Uterus (tissue), 4 donors: Measurements from ENCODE around the gene TRIL. TPM values are rescaled to one million over a fixed set of nuclear protein-coding genes. Genes with fewer than 3 reads are reported as not detected.

ENCODE experiments used
- DNase-seq, 2 donors: peaks; one replicate each; pipeline ENCODE4 v3.0.0-alpha.2; 2019 to 2020
- H3K27ac ChIP-seq, 2 donors: fragments of 200-600 bp; sonication (generic); 1 replicate in 1 of 2; 2 replicates in 1 of 2; pipeline ENCODE4 v1.5.1; 2016 to 2018
- H3K27me3 ChIP-seq, 2 donors: fragments of 200-600 bp; sonication (generic); one replicate each; pipeline ENCODE4 v1.5.1; 2018 to 2019; ENCODE audit warnings: control low read depth in 1 of 2
- H3K36me3 ChIP-seq, 2 donors: fragments of 200-600 bp; sonication (generic); one replicate each; pipeline ENCODE4 v1.5.1; 2019; ENCODE audit warnings: control low read depth in 1 of 2
- H3K4me1 ChIP-seq, 2 donors: fragments of 200-600 bp; sonication (generic); one replicate each; pipeline ENCODE4 v1.5.1; 2018 to 2019; ENCODE audit warnings: control low read depth in 1 of 2
- H3K4me3 ChIP-seq, 2 donors: fragments of 200-600 bp; sonication (generic); 1 replicate in 1 of 2; 2 replicates in 1 of 2; pipeline ENCODE4 v1.5.1; 2018 to 2019; ENCODE audit warnings: mild to moderate bottlenecking in 1 of 2
- H3K9me3 ChIP-seq, 2 donors: fragments of 200-600 bp; sonication (generic); one replicate each; pipeline ENCODE4 v1.5.1; 2019; ENCODE audit warnings: control low read depth in 1 of 2
- POLR2A ChIP-seq, 2 donors: fragments of 450-650 bp; IDR thresholded peaks; one replicate each; pipeline ENCODE4 v1.6.1; 2016; ENCODE audit warnings: antibody characterized with exemption in 2 of 2, mild to moderate bottlenecking in 1 of 2, moderate library complexity in 1 of 2
- intact Hi-C: fragments of 100-400 bp; cut with DNase I; formaldehyde crosslinking; loops from one replicate; pipeline ENCODE4 v1.15.1; 2023; ENCODE audit warnings: low total_unique reads
- total RNA-seq, 4 donors: library from RNA; depleted of rRNA in 3 of 4; stranded (reverse); fragments of >200 nt in 3 of 4; gene quantifications; one replicate each; pipeline versions ENCODE4 v1.1.0 to v1.2.4, GENCODE V29; 2014 to 2023
- TF ChIP-seq, protein P1 (sequence below), 4 experiments: fragments of 200-600 bp in 2 of 4; fragments of 450-650 bp in 2 of 4; sonication (generic) in 2 of 4; IDR thresholded peaks; one replicate each; pipeline ENCODE4 v1.5.1; 2016 to 2019; ENCODE audit warnings: antibody characterized with exemption in 4 of 4, mild to moderate bottlenecking in 2 of 4, moderate library complexity in 1 of 4
- donor health status: DM: yes; HTN: yes; CAD: no.

The TRIL gene
- total RNA-seq, 4 donors from 2014 or later = 6.2 to 23.5 (median 10.1) TPM

DNA sequence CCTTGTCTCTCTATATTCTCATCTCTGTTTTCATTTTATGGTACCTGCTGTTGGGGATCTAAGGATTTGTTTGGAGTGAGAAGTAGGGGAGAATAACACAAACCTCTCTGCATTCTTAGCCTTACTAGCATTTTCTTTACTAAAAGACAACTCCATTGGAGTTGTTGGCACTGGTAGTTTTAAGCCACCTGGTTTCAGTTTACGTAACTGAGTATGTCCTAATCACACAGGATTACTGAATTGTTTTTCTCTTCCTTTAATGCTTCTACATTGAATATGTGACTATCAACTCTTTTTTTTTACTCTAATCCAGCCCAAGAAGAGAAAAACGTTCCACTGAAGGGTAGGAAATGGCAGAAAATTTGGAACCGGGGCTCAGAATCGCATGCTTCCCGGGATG is 30.0 kb upstream of the TRIL start:
- no peak for DNase-seq
- Histone ChIP-seq H3K4me3 (no peak overlapping the region), H3K9me3 (no peaks in the 10 kb centered on the region), H3K27ac (peak overlapping the region in 1 of 2 donors; percentile 66), H3K36me3 (no peaks in the 10 kb centered on the region), H3K27me3 (no peaks in the 10 kb centered on the region), H3K4me1 (peaks cover 5 to 15% of the 10 kb centered on the region in 2 donors)
- intact Hi-C loops = no loop called here
- TF ChIP-seq, protein P1, sequence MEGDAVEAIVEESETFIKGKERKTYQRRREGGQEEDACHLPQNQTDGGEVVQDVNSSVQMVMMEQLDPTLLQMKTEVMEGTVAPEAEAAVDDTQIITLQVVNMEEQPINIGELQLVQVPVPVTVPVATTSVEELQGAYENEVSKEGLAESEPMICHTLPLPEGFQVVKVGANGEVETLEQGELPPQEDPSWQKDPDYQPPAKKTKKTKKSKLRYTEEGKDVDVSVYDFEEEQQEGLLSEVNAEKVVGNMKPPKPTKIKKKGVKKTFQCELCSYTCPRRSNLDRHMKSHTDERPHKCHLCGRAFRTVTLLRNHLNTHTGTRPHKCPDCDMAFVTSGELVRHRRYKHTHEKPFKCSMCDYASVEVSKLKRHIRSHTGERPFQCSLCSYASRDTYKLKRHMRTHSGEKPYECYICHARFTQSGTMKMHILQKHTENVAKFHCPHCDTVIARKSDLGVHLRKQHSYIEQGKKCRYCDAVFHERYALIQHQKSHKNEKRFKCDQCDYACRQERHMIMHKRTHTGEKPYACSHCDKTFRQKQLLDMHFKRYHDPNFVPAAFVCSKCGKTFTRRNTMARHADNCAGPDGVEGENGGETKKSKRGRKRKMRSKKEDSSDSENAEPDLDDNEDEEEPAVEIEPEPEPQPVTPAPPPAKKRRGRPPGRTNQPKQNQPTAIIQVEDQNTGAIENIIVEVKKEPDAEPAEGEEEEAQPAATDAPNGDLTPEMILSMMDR (IDR thresholded peaks at IDR 0.05) = no peak
- no peak for TF ChIP-seq POLR2A (IDR thresholded peaks at IDR 0.05)

DNA sequence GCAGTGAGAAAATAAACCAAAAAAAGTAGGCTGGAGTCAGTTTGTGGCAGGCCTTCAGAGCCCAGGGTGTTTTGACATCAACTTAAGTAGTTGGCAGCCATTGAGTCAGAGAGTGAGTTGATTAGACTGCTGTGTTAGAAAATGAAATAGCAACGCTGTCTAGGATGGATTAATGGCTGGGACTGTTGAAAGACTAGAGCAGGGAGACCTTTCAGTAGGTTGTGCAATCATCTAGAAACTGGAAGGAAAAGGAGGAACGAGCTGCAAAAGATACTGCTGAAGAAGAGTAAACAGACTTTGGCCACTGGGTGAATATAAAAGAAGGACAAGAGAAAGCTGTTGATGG is 28.6 kb upstream of the TRIL start:
- no peaks in the 10 kb centered on the region for H3K27me3 ChIP-seq
- H3K4me1 ChIP-seq = peaks cover 5 to 15% of the 10 kb centered on the region in 2 donors
- H3K4me3 ChIP-seq = no peak overlapping the region
- no peaks in the 10 kb centered on the region for H3K36me3 ChIP-seq
- intact Hi-C loops = no loop called here
- no peaks in the 10 kb centered on the region for H3K9me3 ChIP-seq
- TF ChIP-seq, protein P1 (IDR thresholded peaks at IDR 0.05) = no peak
- TF ChIP-seq POLR2A (IDR thresholded peaks at IDR 0.05) = no peak
- peak overlapping the region; percentile 71 to 79 for H3K27ac ChIP-seq
- DNase-seq = peak; percentile 63 to 64

DNA sequence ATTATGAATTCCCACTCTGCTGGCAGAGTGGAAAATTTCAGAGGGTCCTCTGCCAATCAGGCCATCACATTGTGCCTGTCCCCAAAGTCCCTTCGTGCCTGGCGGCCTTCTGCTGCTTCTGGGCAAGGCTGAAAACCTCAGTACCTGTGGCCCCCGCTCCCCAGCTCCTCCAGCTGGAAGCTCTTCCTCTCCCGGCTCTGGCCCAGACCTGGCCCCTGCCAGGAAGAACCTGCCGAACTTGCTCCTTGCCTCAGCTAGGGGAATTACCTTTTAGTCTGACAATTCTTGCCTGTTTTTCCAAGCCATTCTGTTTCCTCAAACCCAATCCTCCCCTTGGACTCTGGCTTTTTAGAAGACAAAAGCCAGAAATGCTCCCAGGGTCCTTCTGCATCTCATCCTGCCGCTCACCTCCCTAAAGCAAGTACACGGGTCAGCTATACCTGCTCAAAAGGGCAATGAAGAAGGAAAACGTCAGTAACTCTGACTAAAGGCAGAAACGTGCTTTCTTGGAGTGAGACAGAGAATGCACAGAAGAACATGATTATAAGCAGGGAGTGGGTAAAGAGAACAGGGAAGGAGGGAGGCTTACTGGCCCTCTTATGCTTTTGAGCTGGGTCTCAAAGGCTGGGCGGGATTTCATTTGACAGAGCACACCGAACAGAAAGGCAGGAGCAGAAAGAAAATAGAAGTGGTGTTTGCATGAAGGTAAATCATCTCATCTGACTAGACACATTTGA is 28.1 kb upstream of the TRIL start:
- Histone ChIP-seq H3K9me3 (no peaks in the 10 kb centered on the region), H3K4me1 (peaks cover 5 to 15% of the 10 kb centered on the region in 2 donors), H3K27me3 (no peaks in the 10 kb centered on the region), H3K36me3 (no peaks in the 10 kb centered on the region), H3K4me3 (no peak overlapping the region), H3K27ac (peak overlapping the region; percentile 71 to 79)
- no peak for DNase-seq
- no peak for TF ChIP-seq POLR2A (IDR thresholded peaks at IDR 0.05)
- TF ChIP-seq, protein P1 (IDR thresholded peaks at IDR 0.05) = no peak
- intact Hi-C loops = no loop called here

DNA sequence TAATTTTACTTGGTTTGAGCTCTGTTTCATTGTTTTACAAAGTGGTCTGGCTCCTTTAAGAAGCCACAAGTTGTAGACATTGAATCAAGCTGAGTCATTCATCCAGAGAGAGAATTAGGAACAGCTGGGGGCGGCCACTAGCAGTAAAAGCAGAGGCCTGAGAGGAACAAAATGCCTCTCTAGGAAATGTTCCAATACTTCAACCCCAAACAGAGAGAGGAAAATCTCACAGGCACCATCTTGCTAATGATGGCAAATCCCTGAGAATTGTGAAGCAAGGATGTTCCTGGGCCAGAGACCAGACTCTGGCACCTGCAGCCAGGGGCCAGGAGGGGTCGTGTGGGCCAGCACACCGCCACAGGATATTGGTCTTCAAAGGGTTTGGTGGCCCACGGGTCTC is 26.5 kb upstream of the TRIL start:
- DNase-seq = peak; percentile 57 to 73

DNA sequence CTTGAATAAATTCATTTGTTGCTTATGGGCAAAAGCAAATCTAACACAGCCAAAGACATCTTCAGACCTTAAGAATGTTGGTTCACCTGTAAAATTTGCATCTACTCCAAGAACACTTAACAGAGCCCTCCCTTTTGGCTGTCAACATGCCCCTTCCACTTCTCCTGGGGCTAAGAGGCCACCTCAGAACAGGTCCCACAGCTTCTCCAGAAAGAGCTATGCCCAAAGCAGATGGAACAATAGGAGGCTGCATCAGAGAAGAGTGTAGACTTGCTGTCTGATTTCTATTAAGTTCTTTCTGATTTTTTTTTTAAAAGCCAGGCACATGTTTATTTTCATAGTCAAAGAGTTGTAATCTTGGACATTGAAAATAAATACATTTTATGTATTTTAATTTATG is 26.1 kb upstream of the TRIL start:
- H3K27ac ChIP-seq = peak overlapping the region; percentile 44 to 54

More for the DNA sequence above, 26.5 kb upstream of the TRIL start:
- peak overlapping the region in 1 of 2 donors; percentile 79 for H3K27ac ChIP-seq
- intact Hi-C loops = no loop called here
- no peaks in the 10 kb centered on the region for H3K36me3 ChIP-seq
- no peak for TF ChIP-seq POLR2A (IDR thresholded peaks at IDR 0.05)
- TF ChIP-seq, protein P1 (IDR thresholded peaks at IDR 0.05) = no peak
- no peak overlapping the region for H3K4me3 ChIP-seq
- peaks cover 5 to 15% of the 10 kb centered on the region in 2 donors for H3K4me1 ChIP-seq
- no peaks in the 10 kb centered on the region for H3K9me3 ChIP-seq
- H3K27me3 ChIP-seq = no peaks in the 10 kb centered on the region

More for the DNA sequence above, 26.1 kb upstream of the TRIL start:
- H3K36me3 ChIP-seq = no peaks in the 10 kb centered on the region
- H3K9me3 ChIP-seq = no peaks in the 10 kb centered on the region
- H3K4me1 ChIP-seq = peaks cover 5 to 15% of the 10 kb centered on the region in 2 donors
- intact Hi-C loops = no loop called here
- no peaks in the 10 kb centered on the region for H3K27me3 ChIP-seq
- no peak for TF ChIP-seq POLR2A (IDR thresholded peaks at IDR 0.05)
- TF ChIP-seq, protein P1 (IDR thresholded peaks at IDR 0.05) = no peak
- no peak overlapping the region for H3K4me3 ChIP-seq
- DNase-seq = no peak
